Activated T-cell treated with anti-CD3 and anti-CD28 coated beads, Interleukin-2, amount 50 U/mL, for 72 hours (primary cell): Measurements from ENCODE around the gene CZIB. TPM values are rescaled to one million over a fixed set of nuclear protein-coding genes. Genes with fewer than 3 reads are reported as not detected.
"Not testable (repeated sequence)": the region's sequence is repeated elsewhere in the genome, so short reads cannot be mapped to it uniquely, and the experiment has no call there.

Source experiments
- ATAC-seq, 2 donors: fragments of 150-1000 bp; cut with Tn5 transposase; replicated peaks in 1 of 2; 2 replicates each; pipeline ENCODE4 v1.10.0; 2021; ENCODE audit warnings: moderate library complexity in 2 of 2, mild to moderate bottlenecking in 1 of 2
- DNase-seq, 2 donors: peaks; one replicate each; pipeline ENCODE4 v3.0.0; 2021 to 2022; ENCODE audit warnings: mixed read lengths in 1 of 2
- H3K27ac Mint-ChIP-seq: one replicate; pipeline ENCODE4 v1.8.0; 2022; ENCODE audit warnings: mild to moderate bottlenecking, moderate library complexity, mixed read lengths
- H3K27me3 Mint-ChIP-seq: one replicate; pipeline ENCODE4 v1.8.0; 2022; ENCODE audit warnings: low read depth, mixed read lengths
- H3K36me3 Mint-ChIP-seq, 2 donors: one replicate each; pipeline ENCODE4 v1.8.0; 2022; ENCODE audit warnings: mixed read lengths in 2 of 2, mild to moderate bottlenecking in 1 of 2; ENCODE audit not compliant: insufficient read depth in 2 of 2
- H3K4me1 Mint-ChIP-seq: one replicate; pipeline ENCODE4 v1.8.0; 2022; ENCODE audit warnings: low read depth, mixed read lengths
- H3K4me3 Mint-ChIP-seq, 2 donors: one replicate each; pipeline ENCODE4 v1.8.0; 2022; ENCODE audit warnings: mild to moderate bottlenecking in 2 of 2, mixed read lengths in 2 of 2, moderate library complexity in 2 of 2
- H3K9me3 Mint-ChIP-seq, 2 donors: one replicate each; pipeline ENCODE4 v1.8.0; 2022; ENCODE audit warnings: mixed read lengths in 2 of 2
- total RNA-seq, 2 donors: library from RNA; stranded (reverse); gene quantifications; one replicate each; pipeline ENCODE4 v1.2.3, GENCODE V29; 2022

The CZIB gene
- total RNA-seq, 2 donors from 2014 or later = 43.1 to 43.4 TPM

DNA sequence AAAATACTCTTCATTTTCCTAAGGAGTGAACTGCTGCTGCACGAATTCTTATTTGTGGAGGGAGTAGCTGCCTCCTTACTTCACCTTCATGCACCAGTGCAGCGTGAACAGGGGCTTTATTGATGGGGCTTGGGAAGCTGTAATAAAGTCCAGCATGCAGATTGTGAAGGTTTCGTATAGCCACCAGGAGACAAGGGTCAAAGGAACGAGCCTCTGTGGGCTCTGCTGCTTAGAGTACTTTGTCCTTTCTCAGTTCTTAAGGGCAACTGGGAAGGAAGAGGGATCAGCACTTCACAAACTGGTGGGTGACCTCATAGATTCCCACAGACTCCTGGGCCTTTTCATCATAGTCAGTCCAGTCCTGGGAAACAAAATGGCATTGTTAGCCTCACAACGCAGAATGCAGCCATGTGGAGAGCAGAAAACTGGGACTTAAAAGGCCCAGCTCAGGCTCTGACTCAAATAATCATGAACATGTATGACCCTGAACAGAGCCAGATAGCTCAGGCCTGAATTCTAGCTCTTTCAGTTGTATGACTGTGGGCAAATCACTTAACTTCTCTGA lies 6.0 kb downstream of the CZIB start:
- Mint-ChIP-seq H3K36me3 (peaks cover 2 to 18% of the 10 kb centered on the region in 2 donors), H3K27me3 (no peaks in the 10 kb centered on the region), H3K4me1 (peaks cover 22% of the 10 kb centered on the region), H3K9me3 (no peaks in the 10 kb centered on the region), H3K27ac (peak overlapping the region; percentile 38), H3K4me3 (no peak overlapping the region)
- DNase-seq (no peak), ATAC-seq (no peak)

DNA sequence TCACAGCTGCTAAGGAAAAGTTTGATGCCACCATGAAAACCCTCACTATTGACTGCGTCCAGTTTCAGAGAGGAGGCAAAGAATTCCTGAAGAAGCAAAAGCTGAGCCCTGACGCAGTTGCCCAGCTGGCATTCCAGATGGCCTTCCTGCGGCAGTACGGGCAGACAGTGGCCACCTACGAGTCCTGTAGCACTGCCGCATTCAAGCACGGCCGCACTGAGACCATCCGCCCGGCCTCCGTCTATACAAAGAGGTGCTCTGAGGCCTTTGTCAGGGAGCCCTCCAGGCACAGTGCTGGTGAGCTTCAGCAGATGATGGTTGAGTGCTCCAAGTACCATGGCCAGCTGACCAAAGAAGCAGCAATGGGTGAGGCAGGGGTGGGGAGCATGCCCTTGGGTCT lies 9.5 kb downstream of the CZIB start:
- Mint-ChIP-seq H3K4me1 (no peaks in the 10 kb centered on the region), H3K4me3 (no peak overlapping the region), H3K36me3 (peaks cover 13 to 35% of the 10 kb centered on the region in 2 donors), H3K9me3 (peaks cover 6 to 7% of the 10 kb centered on the region in 2 donors), H3K27ac (no peak overlapping the region), H3K27me3 (no peaks in the 10 kb centered on the region)
- no peak for DNase-seq
- ATAC-seq = no peak

DNA sequence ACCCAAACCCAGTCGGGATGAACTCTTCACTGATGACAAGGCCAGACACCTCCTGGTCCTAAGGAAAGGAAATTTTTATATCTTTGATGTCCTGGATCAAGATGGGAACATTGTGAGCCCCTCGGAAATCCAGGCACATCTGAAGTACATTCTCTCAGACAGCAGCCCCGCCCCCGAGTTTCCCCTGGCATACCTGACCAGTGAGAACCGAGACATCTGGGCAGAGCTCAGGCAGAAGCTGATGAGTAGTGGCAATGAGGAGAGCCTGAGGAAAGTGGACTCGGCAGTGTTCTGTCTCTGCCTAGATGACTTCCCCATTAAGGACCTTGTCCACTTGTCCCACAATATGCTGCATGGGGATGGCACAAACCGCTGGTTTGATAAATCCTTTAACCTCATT lies 10.1 kb downstream of the CZIB start:
- H3K9me3 Mint-ChIP-seq = peaks cover 6 to 7% of the 10 kb centered on the region in 2 donors

DNA sequence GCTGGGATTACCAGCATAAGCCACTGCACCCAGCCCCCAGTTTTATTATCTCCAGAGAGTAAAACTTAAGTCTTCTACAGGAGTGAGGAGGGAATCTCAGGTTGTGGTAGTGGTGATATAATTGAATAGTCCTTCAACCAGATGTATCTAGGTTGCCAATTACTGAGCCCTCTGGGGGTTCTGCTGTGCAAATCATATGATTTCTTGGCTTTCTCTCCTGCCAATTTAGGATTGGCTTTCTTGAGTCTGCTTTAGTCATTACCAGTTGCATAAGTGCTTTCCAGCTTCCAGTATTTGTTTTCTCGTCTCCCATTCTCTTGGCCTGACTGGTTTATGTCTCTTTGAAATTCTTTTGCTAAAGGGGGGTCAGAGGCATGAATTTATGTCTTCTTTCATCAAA lies 12.7 kb downstream of the CZIB start:
- Mint-ChIP-seq H3K4me1 (no peaks in the 10 kb centered on the region), H3K27me3 (no peaks in the 10 kb centered on the region), H3K9me3 (peaks cover 7 to 11% of the 10 kb centered on the region in 2 donors), H3K36me3 (peaks cover 32 to 58% of the 10 kb centered on the region in 2 donors), H3K4me3 (no peak overlapping the region), H3K27ac (no peak overlapping the region)
- DNase-seq (no peak), ATAC-seq (no peak)

More for the DNA sequence above, 10.1 kb downstream of the CZIB start:
- Mint-ChIP-seq H3K27me3 (no peaks in the 10 kb centered on the region), H3K36me3 (peaks cover 13 to 38% of the 10 kb centered on the region in 2 donors), H3K4me3 (no peak overlapping the region), H3K4me1 (no peaks in the 10 kb centered on the region), H3K27ac (no peak overlapping the region)
- ATAC-seq = no peak
- DNase-seq = no peak

DNA sequence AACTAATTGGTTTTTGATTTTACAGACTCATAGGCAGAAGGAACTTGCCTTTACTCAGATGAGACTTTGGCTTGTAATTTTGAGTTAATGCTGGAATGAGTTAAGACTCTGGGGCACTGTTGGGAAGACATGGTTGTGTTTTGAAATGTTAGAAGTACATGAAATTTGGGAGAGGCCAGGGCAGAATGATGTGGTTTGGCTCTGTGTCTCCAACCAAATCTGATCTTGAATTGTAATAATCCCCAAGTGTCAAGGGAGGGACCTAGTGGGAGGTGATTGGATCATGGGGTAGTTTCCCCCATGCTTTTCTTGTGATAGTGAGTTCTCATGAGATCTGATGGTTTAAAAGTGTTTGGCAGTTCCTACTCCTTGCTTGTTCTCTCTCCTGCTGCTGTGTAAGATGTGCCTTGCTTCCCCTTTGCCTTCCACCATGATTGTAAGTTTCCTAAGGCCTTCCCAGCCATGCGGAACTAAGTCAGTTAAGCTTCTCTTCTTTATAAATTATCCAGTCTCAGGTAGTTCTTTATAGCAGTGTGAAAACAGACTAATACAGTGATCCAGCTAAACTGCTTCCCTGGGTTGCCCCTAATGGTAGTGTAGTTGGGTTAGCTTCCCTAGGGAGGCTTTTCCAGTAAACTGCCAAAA lies 13.6 kb downstream of the CZIB start:
- no peak for ATAC-seq
- H3K4me3 Mint-ChIP-seq = no peak overlapping the region
- H3K9me3 Mint-ChIP-seq = peaks cover 7 to 11% of the 10 kb centered on the region in 2 donors
- H3K27me3 Mint-ChIP-seq = no peaks in the 10 kb centered on the region
- H3K4me1 Mint-ChIP-seq = no peaks in the 10 kb centered on the region
- no peak for DNase-seq
- peaks cover 33 to 60% of the 10 kb centered on the region in 2 donors for H3K36me3 Mint-ChIP-seq
- no peak overlapping the region for H3K27ac Mint-ChIP-seq

DNA sequence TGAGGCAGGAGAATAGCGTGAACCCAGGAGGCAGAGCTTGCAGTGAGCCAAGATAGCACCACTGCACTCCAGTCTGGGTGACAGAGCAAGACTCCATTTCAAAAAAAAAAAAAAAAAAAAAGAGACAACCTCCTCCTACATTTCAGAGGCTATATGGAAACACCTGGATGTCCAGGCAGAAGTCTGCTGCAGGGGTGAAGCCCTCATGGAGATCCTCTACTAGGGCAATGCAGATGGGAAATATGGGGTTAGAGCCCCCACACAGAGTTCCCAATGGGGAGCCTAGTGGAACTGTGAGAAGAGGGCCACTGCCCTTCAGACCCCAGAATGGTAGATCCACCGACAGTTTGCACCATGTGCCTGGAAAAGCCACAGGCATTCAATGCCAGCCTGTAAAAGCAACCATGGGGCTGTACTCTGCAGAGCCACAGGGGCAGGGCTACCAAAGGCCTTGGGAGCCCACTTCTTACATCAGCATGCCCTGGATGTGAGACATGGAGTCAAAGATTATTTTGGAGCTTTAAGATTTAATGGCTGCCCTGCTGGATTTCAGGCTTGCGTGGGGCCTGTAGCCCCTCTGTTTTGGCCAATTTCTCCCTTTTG lies 14.2 kb downstream of the CZIB start:
- not testable (repeated sequence) for H3K4me3 Mint-ChIP-seq, ATAC-seq, H3K27me3 Mint-ChIP-seq, H3K27ac Mint-ChIP-seq, DNase-seq, H3K4me1 Mint-ChIP-seq
- H3K9me3 Mint-ChIP-seq = peaks cover 7 to 11% of the 10 kb centered on the region in 2 donors
- peaks cover 33 to 55% of the 10 kb centered on the region in 2 donors for H3K36me3 Mint-ChIP-seq

DNA sequence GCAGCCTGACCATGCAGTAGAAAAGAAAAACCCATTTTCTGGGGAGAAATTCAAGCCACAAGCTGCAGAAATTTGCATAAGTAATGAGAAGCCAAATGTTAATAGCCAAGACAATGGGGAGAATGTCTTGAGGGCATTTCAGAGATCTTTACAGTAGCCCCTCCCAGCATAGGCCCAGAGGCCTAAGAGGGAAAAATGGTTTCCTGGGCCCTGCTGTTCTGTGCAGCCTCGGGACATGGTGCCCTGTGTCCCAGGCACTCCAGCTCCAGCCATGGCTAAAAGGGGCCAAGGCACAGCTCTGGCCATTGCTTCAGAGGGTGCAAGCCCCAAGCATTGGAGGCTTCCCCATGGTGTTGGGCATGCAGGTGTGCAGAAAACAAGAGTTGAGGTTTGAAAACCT lies 14.9 kb downstream of the CZIB start:
- not testable (repeated sequence) for H3K27ac Mint-ChIP-seq, H3K27me3 Mint-ChIP-seq, DNase-seq, H3K4me1 Mint-ChIP-seq, H3K4me3 Mint-ChIP-seq, ATAC-seq
- Mint-ChIP-seq H3K36me3 (peaks cover 33 to 55% of the 10 kb centered on the region in 2 donors), H3K9me3 (peaks cover 7 to 11% of the 10 kb centered on the region in 2 donors)

DNA sequence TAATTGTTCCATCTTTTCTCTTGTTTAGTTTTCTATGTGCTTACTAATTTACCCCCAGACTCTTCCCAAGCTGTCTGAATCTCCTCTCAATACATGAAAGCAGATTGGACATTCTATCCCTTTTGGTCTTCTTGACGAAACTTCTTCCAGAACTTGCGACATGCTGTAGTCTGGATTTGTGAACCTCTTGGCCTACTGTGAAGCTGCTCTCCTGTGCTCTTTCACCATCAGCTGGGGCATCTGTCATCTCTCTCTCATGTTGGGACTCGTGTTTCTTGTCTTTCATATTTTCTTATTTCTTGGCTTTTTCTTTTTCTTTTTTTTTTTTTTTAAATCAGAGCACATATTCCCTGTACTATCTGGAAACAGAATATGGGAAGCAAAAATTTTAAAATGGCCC lies 17.0 kb downstream of the CZIB start:
- no peak for ATAC-seq
- Mint-ChIP-seq H3K36me3 (peaks cover 32 to 49% of the 10 kb centered on the region in 2 donors), H3K9me3 (peaks cover 7 to 11% of the 10 kb centered on the region in 2 donors), H3K27ac (no peak overlapping the region), H3K4me3 (no peak overlapping the region), H3K4me1 (peaks cover under 1% of the 10 kb centered on the region), H3K27me3 (no peaks in the 10 kb centered on the region)
- DNase-seq = no peak

DNA sequence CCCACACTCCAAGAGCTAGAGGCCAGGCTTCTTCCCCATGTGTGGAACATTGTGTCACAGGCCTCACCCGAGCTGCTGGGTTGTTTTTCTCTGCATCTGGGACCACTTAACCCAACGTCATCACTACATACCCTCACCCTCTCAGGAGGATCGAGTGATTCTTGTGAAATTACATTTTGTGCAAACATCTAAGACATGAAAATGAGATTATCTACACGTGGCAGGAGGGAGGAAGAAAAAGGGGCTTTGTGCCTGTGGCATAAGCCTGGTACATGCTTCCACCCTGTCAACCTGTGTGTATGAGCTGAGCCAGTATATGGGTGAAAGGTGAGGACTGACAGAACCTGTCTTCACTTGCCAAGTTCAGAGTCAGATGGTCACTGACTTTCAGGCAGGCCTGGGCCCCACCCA lies 22.2 kb downstream of the CZIB start:
- Mint-ChIP-seq H3K27me3 (no peaks in the 10 kb centered on the region), H3K4me1 (peaks cover 26% of the 10 kb centered on the region), H3K27ac (peak overlapping the region; percentile 96), H3K9me3 (no peaks in the 10 kb centered on the region), H3K4me3 (peak overlapping the region; percentile 90 to 96), H3K36me3 (peaks cover 16 to 21% of the 10 kb centered on the region in 2 donors)
- no peak for ATAC-seq
- no peak for DNase-seq

DNA sequence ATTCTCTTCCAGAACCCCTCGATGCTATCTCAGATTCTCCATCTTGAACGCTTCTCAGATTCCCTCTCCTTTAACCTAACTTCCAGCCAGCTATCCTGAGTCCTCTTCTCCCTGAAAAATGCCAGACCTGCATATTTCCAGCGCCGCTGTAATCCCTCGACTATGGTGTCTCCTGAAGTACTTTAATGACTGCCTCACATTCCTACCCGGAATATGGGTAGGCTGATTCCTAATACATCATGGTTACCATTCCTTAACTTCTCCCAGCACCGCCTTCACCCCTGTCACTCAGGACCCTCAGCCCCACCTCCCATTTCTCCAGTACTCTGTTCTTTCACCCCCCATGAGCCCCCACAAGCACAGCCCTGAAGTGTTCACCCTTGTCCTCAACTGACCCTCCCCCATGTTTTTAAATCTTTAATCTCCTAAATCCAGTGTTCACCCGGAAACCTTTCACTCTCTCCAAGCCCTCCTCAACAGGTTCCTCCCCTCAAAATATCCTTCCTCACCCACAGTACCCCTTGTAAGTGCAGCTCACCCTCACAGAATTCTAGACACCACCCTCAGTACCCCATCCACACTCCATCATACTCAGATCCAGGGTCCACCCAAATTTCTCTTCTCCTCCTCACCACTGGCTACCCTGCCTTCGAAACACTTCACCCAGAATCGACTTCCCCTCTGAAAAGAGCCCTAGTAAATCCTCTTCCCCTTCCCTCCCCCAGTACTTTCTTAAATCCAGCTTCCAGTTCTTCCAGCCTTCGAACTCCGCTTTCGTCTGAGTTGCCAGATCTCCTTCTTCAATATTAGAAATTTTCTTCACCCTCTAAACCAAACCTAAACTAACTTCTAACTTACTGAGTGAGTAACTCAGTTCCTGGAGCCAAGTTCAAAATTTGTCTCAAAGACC lies 22.9 kb downstream of the CZIB start:
- no peak for ATAC-seq
- peaks cover 13 to 14% of the 10 kb centered on the region in 2 donors for H3K36me3 Mint-ChIP-seq
- H3K27me3 Mint-ChIP-seq = no peaks in the 10 kb centered on the region
- H3K4me3 Mint-ChIP-seq = peak overlapping the region; percentile 90 to 96
- DNase-seq = no peak
- no peaks in the 10 kb centered on the region for H3K9me3 Mint-ChIP-seq
- peak overlapping the region; percentile 96 for H3K27ac Mint-ChIP-seq
- peaks cover 26% of the 10 kb centered on the region for H3K4me1 Mint-ChIP-seq

DNA sequence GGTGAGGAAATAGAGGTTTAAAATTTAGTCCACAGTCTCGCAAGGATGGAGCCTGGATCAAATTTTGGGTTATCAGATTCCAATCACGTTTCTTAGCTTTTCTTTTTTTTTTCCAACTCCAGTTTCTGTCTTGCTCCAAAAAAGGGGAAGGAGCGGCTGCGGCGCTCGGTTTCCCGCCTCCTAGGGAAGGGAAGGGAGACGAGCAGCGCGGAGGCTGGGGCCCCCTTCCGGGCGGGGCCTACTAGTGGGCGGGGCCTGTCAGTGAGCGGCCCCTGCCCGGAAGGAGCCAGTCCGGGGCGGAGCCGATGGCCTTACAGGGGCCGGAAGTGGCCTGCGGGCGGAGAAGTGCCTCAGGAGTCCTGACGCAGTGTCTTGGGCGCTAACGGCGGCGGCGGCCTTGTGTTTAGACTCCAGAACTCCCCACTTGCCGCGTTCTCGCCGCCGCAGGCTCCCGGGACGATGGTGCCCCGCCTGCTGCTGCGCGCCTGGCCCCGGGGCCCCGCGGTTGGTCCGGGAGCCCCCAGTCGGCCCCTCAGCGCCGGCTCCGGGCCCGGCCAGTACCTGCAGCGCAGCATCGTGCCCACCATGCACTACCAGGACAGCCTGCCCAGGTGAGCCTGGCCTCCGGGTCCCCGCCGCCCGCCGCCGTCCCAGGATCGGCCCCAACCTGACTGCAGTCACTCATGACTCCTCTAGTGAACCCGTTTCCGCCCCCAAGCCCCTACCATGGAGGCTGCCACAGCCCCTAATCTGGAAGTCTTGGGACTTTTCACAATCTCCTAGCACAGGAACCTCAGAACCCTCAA lies 23.7 kb downstream of the CZIB start, which contains the start of gene CPT2:
TSS of gene CPT2 (plus strand) at position 340 of the 806 bp plus-strand sequence. CDS start at position 460, 120 bp downstream.
- Mint-ChIP-seq H3K27me3 (no peaks in the 10 kb centered on the region), H3K4me3 (peak within 1 kb of the TSS; percentile 90 to 96), H3K36me3 (peaks cover 11 to 13% of the 10 kb centered on the region in 2 donors), H3K9me3 (no peaks in the 10 kb centered on the region), H3K4me1 (peaks cover 26% of the 10 kb centered on the region), H3K27ac (peak within 1 kb of the TSS; percentile 98)
- DNase-seq (peak; percentile 97), ATAC-seq (peak; percentile 100)

DNA sequence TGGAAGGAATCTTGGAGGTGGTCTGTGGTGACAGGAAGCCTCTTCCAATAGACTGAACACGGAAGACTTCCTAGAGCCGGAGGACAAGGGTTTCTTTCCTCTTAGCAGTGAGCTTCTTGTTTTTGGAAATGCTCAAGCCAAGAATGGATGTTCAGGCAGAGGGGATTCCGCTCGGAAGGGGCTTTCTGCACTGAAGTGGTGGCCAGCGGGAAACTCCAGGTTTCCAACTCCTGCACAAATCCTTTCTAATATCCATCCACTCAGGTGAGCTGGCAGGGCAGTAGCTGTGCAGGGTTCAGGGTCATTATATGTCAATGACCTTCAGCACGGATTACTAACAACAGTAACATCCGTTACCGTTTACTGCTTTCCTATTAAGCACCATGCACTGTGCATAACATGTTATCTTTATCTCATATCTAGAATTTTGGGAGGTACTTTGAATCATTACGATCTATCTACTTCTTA lies 24.4 kb downstream of the CZIB start:
- no peaks in the 10 kb centered on the region for H3K9me3 Mint-ChIP-seq
- H3K4me1 Mint-ChIP-seq = peaks cover 26% of the 10 kb centered on the region
- DNase-seq (no peak), ATAC-seq (peak; percentile 22 to 42)
- H3K36me3 Mint-ChIP-seq = peaks cover 11 to 13% of the 10 kb centered on the region in 2 donors
- H3K27ac Mint-ChIP-seq = peak overlapping the region; percentile 98
- no peaks in the 10 kb centered on the region for H3K27me3 Mint-ChIP-seq
- peak overlapping the region; percentile 90 to 96 for H3K4me3 Mint-ChIP-seq
